ENCODE results near the gene NFE2.
"Not testable (repeated sequence)": the region's sequence is repeated elsewhere in the genome, so short reads cannot be mapped to it uniquely, and the experiment has no call there.

NFE2 gene

GRCh38 chr12:54282949-54283593, 17.7 kb downstream of the NFE2 start:
- no peak for DNase-seq

GRCh38 chr12:54281694-54282093, 19.1 kb downstream of the NFE2 start:
- DNase-seq: not testable (repeated sequence)

- DNase-seq: not testable (repeated sequence)
These were observed 19.6 kb downstream of the NFE2 start for GRCh38 chr12:54281261-54281638.

DNA sequence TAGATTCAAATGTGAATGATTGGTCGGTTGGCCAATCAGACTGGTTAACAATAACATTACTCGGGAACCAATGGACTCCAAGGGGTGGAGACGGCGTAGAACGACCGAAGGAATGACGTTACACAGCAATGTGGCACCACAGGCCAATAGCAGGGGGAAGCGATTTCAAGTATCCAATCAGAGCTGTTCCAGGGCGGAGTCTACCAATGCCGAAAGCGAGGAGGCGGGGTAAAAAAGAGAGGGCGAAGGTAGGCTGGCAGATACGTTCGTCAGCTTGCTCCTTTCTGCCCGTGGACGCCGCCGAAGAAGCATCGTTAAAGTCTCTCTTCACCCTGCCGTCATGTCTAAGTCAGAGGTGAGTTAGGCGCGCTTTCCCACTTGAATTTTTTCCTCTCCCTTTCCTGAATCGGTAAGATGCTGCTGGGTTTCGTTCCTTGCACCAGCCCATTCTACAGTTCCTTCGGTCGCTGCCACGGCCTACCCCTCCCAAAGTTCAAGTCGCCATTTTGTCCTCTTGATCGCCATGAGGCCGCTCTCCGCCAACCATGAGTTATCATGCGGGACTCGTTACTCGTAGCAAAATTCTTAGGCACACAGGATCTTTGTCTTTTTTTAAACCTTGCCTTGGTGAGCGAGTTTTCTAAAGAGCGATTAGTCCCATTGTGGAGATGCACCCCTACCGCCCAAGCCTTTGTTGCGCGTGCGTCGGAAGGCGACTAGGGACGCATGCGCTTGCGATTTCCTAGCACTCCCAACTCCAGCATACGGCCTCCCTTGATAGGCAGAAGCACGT, 20.2 kb downstream of the NFE2 start, which contains the start of gene HNRNPA1:
HNRNPA1 (plus strand) TSS at position 259 of the 793 bp plus-strand sequence; CDS start at position 341, 82 bp downstream.
- DNase-seq: peak; percentile 100

- DNase-seq: peak; percentile 100
These were observed 21.0 kb downstream of the NFE2 start, which contains the start of gene CBX5 for GRCh38 chr12:54279632-54280467. CBX5 (minus strand) TSS chr12:54280122; CDS start chr12:54257650, 22,472 bp downstream.

DNA sequence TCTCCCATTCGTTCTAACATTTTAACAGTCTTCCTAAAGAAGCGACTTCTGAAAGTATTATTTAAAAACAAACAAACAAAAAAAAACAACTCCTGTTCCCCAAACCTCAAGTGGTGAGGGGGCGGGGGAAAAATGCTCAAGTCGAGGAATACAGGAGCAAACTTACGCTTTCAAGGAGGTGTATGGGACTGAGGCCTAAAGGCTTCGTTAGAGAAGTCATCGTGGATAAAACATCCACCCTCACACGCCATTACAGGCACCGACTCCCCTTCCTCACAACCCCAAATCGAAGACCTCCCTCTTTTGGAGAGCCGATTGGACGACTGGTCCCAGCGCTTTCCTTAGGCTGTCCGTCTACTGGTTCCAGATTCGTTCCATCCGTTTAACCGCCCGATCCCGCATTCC, 21.6 kb downstream of the NFE2 start:
- no peak for DNase-seq

DNA sequence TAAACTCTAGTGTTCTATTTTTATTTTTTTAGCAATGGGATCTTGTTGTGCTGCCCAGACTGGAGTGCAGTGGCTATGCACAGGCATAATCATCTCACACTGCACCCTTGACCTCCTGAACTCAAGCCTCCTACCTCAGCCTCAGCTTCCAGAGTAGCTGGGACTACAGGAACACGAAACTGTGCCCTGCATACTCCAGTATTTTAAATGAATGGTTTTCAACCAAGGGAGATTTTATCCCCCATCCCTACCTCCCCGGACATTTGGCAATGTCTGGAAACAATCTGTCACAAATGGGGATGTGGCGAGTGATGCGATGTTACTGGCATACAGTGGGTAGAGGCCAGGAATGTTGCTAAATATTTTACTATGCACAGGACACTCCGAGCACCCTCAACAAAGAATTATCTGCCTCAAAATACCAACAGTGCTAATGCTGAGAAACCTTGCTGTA, 23.0 kb downstream of the NFE2 start:
- DNase-seq: peak; percentile 81

DNA sequence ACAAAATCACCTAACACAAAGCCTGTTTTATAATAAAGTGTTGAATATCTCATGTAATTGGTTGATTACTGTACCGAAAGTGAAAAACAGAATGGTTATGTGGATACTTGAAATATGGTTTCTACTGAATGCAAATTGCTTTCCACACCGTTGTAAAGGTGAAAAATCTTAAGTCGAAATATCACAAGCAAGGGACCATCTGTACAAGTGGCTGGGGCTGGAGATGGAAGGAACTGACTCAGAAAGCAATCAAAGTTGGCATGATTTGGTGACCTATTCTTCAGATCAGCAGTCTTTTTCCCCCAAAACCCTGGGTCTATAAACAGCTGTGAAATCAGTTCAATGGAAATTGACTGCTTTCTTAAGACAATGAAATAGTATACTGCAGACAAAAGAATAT, 24.4 kb downstream of the NFE2 start:
- DNase-seq: no peak

- DNase-seq: no peak
These were observed 26.8 kb downstream of the NFE2 start for GRCh38 chr12:54273981-54274380.

DNA sequence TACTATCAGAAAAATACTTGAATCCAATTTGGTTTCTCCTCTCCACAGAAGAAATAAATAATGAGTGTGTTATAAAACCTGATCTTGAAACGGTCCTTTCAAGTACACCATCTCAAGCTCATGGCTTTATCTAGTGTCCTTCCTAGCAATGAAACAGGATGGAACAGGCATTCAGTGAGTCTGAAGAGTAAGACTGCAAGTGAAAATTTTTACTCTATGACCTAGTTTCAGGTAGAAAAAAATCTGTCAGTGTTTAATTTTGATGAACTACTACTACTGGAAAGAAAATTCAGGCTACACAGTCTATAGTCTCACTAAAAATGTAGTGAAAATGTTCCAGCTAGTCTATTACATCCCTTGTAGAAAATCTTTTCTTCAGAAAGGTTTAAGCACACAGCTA, 28.6 kb downstream of the NFE2 start:
- no peak for DNase-seq

DNA sequence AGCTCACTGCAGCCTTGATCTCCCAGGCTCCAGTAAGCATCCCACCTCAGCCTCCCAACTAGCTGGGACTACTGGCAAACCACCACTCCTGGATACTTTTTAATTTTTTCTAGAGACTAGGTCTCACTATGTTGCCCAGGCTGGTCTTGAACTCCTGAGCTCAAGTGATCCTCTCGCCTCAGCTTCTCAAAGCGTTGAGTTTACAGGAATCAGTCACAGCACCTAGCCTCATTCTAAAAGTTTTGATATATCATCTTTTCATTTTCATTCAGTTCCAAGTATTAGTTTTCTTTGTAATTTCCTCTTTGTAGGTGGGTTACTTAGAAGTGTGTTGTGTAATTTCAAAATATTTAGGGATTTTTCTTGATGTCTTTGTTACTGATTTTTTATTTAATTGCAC, 30.5 kb downstream of the NFE2 start:
- DNase-seq: no peak

- DNase-seq: no peak
These were observed 34.0 kb downstream of the NFE2 start for GRCh38 chr12:54266852-54267251.

- no peak for DNase-seq
These were observed 35.4 kb downstream of the NFE2 start for GRCh38 chr12:54265364-54265812.

- peak; percentile 70 for DNase-seq
These were observed 38.4 kb downstream of the NFE2 start for GRCh38 chr12:54262403-54262925.

GRCh38 chr12:54261815-54262402, 38.9 kb downstream of the NFE2 start:
- DNase-seq: no peak

GRCh38 chr12:54259194-54260011, 41.4 kb downstream of the NFE2 start:
- peak; percentile 92 for DNase-seq

GRCh38 chr12:54258201-54258681, 42.6 kb downstream of the NFE2 start:
- peak; percentile 73 for DNase-seq

- no peak for DNase-seq
These were observed 43.5 kb downstream of the NFE2 start for GRCh38 chr12:54257332-54257731.

DNA sequence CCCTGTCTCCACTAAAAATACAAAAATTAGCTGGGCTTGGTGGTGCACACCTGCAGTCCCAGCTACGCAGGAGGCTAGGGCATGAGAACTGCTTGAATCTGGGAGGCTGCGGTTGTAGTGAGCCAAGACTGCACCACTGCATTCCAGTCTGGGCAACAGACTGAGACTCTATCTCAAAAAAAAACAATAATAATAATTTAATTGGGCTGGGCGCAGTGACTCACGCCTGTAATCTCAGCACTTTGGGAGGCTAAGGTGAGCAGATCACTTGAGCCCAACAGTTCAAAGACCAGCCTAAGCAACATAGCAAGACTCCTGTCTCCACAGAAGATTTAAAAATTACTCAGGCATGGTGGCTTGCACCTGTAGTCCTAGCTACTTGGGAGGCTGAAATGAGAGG, 47.6 kb downstream of the NFE2 start:
- no peak for DNase-seq

DNA sequence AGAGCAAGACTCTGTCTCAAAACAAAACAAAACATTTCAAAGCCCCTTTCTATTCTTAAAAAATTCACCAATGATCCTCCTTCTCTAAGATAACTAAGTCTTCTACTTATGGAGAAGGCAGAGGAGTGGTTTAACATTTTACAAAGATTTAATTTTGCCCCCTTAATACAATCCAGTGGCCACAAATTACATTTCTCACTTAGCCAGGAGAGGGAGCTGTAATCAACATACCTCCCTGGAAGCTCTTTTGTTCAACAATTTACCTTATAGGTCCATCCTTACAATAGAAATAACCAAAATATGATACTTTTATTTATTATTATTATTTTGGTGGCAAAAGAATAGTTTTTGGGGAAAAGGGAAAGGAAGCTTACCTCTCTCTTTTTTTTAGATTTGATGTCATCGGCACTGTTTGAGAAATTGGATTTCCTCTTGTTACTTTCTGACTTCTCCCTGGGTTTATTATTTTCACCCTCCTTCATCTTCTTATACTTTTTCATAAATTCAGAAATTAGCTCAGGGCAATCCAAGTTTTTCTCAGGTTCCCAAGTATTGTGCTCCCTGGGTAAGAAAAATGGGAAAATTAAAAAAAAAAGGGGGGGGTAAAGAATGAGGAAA, 49.0 kb downstream of the NFE2 start:
- peak; percentile 49 for DNase-seq

DNA sequence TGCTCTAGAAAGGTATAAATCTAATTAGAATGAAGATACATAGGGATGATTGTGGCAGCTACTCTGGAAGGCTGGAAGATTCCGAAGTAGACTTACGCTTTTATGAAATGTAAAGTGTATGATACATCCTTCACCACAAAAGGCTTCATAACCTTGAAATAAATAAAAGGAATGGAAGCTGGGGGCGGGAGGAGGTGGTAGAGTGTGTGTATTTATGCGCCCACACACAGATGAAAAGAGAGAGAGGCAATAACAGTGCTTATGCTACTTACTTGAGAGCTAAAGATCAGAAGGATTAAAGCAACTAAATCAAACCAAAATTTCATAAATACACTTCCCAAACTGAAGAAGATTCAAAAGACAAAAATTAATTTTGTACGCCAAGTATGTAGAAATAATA, 51.3 kb downstream of the NFE2 start:
- no peak for DNase-seq

Data from fibroblast of skin of abdomen (primary cell).